Endodermal cell (in vitro differentiated cells): Measurements from ENCODE around the gene ANKRD23. TPM values are rescaled to one million over a fixed set of nuclear protein-coding genes. Genes with fewer than 3 reads are reported as not detected.

Experiments used
- DNase-seq: peaks from one replicate; pipeline ENCODE4 v3.0.0-alpha.2; 2017
- H3K27ac ChIP-seq: 2 replicates; pipeline ENCODE4 v1.5.1; 2013; ENCODE audit warnings: mild to moderate bottlenecking, low read depth, low read length, moderate library complexity
- H3K27me3 ChIP-seq: 2 replicates; pipeline ENCODE4 v1.6.1; 2013; ENCODE audit warnings: mild to moderate bottlenecking, low read length, moderate library complexity; ENCODE audit not compliant: insufficient read depth, control insufficient read depth, poor library complexity, severe bottlenecking
- H3K36me3 ChIP-seq: 2 replicates; pipeline ENCODE4 v1.7.0; 2013; ENCODE audit warnings: mild to moderate bottlenecking, low read length, moderate library complexity; ENCODE audit not compliant: control insufficient read depth, insufficient read depth
- H3K4me1 ChIP-seq: one replicate; pipeline ENCODE4 v1.7.0; 2013; ENCODE audit warnings: low read length; ENCODE audit not compliant: control insufficient read depth, insufficient read depth
- H3K4me3 ChIP-seq: 2 replicates; pipeline ENCODE4 v1.5.1; 2013; ENCODE audit warnings: mild to moderate bottlenecking, low read length, moderate library complexity
- H3K9ac ChIP-seq: 2 replicates; pipeline ENCODE4 v1.6.1; 2013; ENCODE audit warnings: mild to moderate bottlenecking, low read length, moderate library complexity; ENCODE audit not compliant: poor library complexity, severe bottlenecking; ENCODE audit errors: extremely low read depth
- H3K9me3 ChIP-seq: 2 replicates; pipeline ENCODE4 v1.6.1; 2013; ENCODE audit warnings: mild to moderate bottlenecking, low read length, moderate library complexity; ENCODE audit not compliant: control insufficient read depth
- H3K27ac Mint-ChIP-seq: 2 replicates; pipeline ENCODE4 v1.8.0; 2020; ENCODE audit warnings: mixed read lengths
- H3K27me3 Mint-ChIP-seq: 2 replicates; pipeline ENCODE4 v1.8.0; 2021; ENCODE audit warnings: mild to moderate bottlenecking, mixed read lengths; ENCODE audit not compliant: insufficient read depth
- H3K36me3 Mint-ChIP-seq: 2 replicates; pipeline ENCODE4 v1.8.0; 2020; ENCODE audit warnings: low read depth, mixed read lengths
- H3K4me1 Mint-ChIP-seq: 2 replicates; pipeline ENCODE4 v1.8.0; 2020; ENCODE audit warnings: mixed read lengths
- H3K4me3 Mint-ChIP-seq: 2 replicates; pipeline ENCODE4 v1.8.0; 2020; ENCODE audit warnings: mild to moderate bottlenecking, moderate library complexity, mixed read lengths
- H3K9me3 Mint-ChIP-seq: 2 replicates; pipeline ENCODE4 v1.8.0; 2020; ENCODE audit warnings: mild to moderate bottlenecking, mixed read lengths
- WGBS, 2 experiments: methylation state at CpG; one replicate each; pipeline versions ENCODE4 v1.1.5 to v1.1.7; 2013; ENCODE audit warnings: missing lambda C conversion rate in 2 of 2, mixed read lengths in 1 of 2; ENCODE audit not compliant: insufficient coverage in 1 of 2, insufficient read length in 1 of 2; 5-methylcytosine and 5-hydroxymethylcytosine counted together
- total RNA-seq, 2 donors: library from RNA; stranded (reverse); fragmentation: NEBNext Ultra II Directional in 1 of 2; extraction: Animal tissue kit (Norgen Biotek cat#: 25700) in 1 of 2; gene quantifications; 2 replicates in 1 of 2; 3 replicates in 1 of 2; pipeline ENCODE4 v1.2.1, GENCODE V29; 2021
- TF ChIP-seq, protein P1 (sequence below): fragments of 200-600 bp; sonication (generic); conservative IDR thresholded peaks from 2 replicates; pipeline ENCODE4 v1.5.0; 2021; ENCODE audit warnings: antibody characterized with exemption, mild to moderate bottlenecking

Gene ANKRD23
- total RNA-seq, 2 donors from 2014 or later: 2.6 to 3.6 TPM

DNA sequence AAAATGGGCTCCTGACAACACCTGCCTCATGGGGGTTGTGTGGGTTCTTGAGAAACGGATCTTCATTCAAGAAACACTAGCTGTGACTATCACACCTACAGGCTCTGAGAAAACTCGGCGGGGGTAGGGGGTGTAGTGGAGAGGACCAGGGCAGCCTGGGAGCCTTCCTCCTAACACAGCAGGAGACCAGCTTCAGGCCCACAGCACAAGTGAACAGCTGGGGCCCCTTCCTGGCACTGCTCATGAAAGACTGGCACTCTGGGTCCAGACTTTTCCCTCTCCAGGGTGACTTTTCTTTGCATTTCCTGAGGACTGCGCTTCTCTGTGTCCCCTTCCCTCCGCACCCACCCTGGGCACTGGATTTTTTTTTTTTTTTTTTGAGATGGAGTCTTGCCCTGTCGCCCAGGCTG lies 33.2 kb upstream of the ANKRD23 start:
- Histone ChIP-seq H3K36me3 (no peaks in the 10 kb centered on the region), H3K4me1 (peaks cover 33% of the 10 kb centered on the region), H3K9me3 (no peaks in the 10 kb centered on the region), H3K4me3 (no peak overlapping the region), H3K9ac (no peak overlapping the region), H3K27me3 (no peaks in the 10 kb centered on the region), H3K27ac (no peak overlapping the region)
- Mint-ChIP-seq H3K27me3 (peaks cover 2% of the 10 kb centered on the region), H3K27ac (no peak overlapping the region), H3K4me3 (no peak overlapping the region), H3K4me1 (peaks cover 54% of the 10 kb centered on the region), H3K9me3 (no peaks in the 10 kb centered on the region), H3K36me3 (no peaks in the 10 kb centered on the region)
- TF ChIP-seq, protein P1, sequence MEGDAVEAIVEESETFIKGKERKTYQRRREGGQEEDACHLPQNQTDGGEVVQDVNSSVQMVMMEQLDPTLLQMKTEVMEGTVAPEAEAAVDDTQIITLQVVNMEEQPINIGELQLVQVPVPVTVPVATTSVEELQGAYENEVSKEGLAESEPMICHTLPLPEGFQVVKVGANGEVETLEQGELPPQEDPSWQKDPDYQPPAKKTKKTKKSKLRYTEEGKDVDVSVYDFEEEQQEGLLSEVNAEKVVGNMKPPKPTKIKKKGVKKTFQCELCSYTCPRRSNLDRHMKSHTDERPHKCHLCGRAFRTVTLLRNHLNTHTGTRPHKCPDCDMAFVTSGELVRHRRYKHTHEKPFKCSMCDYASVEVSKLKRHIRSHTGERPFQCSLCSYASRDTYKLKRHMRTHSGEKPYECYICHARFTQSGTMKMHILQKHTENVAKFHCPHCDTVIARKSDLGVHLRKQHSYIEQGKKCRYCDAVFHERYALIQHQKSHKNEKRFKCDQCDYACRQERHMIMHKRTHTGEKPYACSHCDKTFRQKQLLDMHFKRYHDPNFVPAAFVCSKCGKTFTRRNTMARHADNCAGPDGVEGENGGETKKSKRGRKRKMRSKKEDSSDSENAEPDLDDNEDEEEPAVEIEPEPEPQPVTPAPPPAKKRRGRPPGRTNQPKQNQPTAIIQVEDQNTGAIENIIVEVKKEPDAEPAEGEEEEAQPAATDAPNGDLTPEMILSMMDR: no peak
- DNase-seq: no peak
- 81% methylated on average over 6 of the region's 6 CpGs; no CpG with 5 or more reads in 1 of the 2 experiments for WGBS, 2 experiments

DNA sequence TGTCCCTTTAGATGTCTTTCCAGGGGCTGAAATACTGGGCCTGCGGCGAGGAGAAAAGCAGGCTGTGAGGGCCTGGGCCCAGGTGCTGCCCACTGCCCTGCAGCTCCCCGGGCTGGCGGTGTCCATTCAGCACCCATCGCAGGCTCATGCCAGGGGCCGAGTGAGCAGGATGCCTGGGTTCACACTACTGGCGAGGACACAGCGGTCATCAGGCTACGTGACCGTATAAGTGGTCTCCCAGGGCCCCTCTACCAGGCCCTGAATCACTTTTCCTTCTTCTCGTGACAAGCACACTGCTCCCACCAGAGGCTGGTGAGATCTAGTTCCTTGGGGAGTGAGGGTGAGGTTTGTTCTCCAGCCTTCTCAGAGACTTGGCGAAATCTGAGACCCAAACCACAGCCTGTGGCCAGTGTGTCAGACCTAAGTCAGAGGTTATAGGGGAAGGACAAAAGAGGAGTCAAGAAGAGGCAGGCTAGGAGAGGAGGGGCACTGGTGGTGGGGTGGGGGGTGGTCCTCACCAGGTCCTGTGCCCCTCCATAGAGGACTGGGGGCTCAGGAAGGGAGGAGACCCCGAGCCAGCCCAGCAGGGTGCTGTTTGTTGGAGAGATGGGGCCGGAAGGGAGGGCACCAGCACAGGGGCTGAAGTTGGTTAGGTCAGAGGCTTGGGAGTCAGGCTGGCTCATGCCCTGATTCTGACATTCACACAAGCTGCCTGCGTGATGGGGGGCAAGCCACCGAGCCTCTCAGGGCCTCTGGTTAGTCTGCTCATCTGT lies 32.6 kb upstream of the ANKRD23 start:
- Mint-ChIP-seq H3K4me1 (peaks cover 49% of the 10 kb centered on the region), H3K27ac (no peak overlapping the region), H3K9me3 (no peaks in the 10 kb centered on the region), H3K36me3 (no peaks in the 10 kb centered on the region), H3K4me3 (no peak overlapping the region), H3K27me3 (peaks cover 2% of the 10 kb centered on the region)
- Histone ChIP-seq H3K27ac (peak overlapping the region; percentile 71), H3K36me3 (no peaks in the 10 kb centered on the region), H3K4me1 (peaks cover 27% of the 10 kb centered on the region), H3K9me3 (no peaks in the 10 kb centered on the region), H3K9ac (no peak overlapping the region), H3K27me3 (no peaks in the 10 kb centered on the region), H3K4me3 (no peak overlapping the region)
- DNase-seq: no peak
- TF ChIP-seq, protein P1: no peak
- 87% methylated on average over 10 to 16 of the region's 16 CpGs for WGBS, 2 experiments

DNA sequence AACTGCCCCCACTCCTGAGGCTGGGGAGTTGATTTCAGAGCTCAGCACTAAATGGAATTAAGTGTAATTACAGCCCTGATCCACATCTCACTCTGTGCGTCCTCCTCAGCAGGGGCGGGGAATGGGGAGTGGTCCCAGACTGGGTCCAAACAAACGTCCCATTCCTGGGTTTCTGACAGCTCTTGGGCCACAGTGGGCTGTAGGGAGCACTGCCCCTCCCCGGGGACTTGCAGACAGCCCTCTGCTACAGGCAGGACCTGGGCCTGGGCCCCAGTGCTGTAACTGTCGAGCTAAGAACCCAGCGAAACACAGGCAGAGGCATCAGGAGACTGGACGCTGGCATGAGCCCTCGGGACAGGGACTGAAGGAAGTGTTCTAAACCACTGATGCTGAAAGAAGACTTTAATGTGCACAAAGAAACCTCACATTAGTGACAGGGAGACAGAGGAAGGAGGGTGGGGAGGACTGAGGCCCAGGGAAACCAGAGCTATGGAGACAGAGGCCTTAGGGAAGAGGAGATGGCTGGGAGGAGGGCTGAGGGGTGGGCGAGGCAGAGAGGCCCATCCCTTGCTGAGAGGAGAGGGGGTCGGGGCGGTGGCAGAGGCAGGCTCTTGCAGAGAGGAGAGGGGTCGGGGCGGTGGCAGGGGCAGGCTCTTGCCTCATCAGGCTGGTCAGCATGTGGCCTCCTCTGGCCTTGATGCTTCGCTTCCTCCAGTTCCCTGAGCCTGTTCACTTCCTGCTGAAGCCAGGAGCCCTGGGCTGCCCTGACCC lies 31.9 kb upstream of the ANKRD23 start:
- TF ChIP-seq, protein P1: peak; percentile 40
- H3K27ac Mint-ChIP-seq: peak overlapping the region; percentile 41
- peaks cover 26% of the 10 kb centered on the region for H3K4me1 ChIP-seq
- no peaks in the 10 kb centered on the region for H3K27me3 ChIP-seq
- H3K9me3 Mint-ChIP-seq: no peaks in the 10 kb centered on the region
- no peak overlapping the region for H3K4me3 ChIP-seq
- peak; percentile 77 for DNase-seq
- no peaks in the 10 kb centered on the region for H3K36me3 Mint-ChIP-seq
- H3K9me3 ChIP-seq: no peaks in the 10 kb centered on the region
- peaks cover 48% of the 10 kb centered on the region for H3K4me1 Mint-ChIP-seq
- H3K4me3 Mint-ChIP-seq: no peak overlapping the region
- peaks cover 2% of the 10 kb centered on the region for H3K27me3 Mint-ChIP-seq
- no peak overlapping the region for H3K9ac ChIP-seq
- H3K36me3 ChIP-seq: no peaks in the 10 kb centered on the region
- H3K27ac ChIP-seq: peak overlapping the region; percentile 71
- 59 to 65% methylated on average over 9 to 14 of the region's 14 CpGs for WGBS, 2 experiments
